Measurements from ENCODE around the gene SHROOM4.

DNA sequence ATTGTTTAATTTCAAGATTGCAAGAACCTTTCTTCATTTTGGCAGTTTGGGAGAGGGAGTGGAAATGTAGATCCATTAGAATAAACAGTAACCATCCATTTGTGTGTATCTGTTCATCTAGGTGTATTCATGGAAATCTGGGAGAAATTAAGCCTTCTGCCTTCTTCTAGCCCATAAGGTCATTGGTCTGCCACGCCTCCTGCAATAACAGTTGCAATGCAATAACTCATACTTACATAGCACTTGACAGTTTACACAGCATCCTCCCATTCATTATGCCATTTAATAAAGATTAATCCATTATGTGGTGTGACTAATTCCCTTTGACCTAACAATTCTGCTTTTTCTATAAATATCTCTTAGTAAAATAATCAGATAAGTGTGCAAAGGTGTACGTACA lies 42.6 kb downstream of the SHROOM4 start:
- TF ChIP-seq KAT7 (CRISPR knock-in tag; IDR thresholded peaks at IDR 0.05; ENCODE audit: borderline replicate concordance) (no peak), RAD51 (IDR thresholded peaks at IDR 0.05; ENCODE audit: borderline replicate concordance, low read depth) (no peak), ZNF143 (CRISPR knock-in tag; IDR thresholded peaks at IDR 0.05) (no peak), RAD21 (CRISPR knock-in tag; conservative IDR thresholded peaks at IDR 0.05 in 1 of 2, IDR thresholded peaks at IDR 0.05 in 1 of 2) (no peak), HMGXB4 (CRISPR knock-in tag; IDR thresholded peaks at IDR 0.05) (no peak), ZNF764 (CRISPR knock-in tag; IDR thresholded peaks at IDR 0.05; ENCODE audit: low read depth) (no peak), KAT8 (IDR thresholded peaks at IDR 0.05; ENCODE audit: low read depth) (no peak), HBP1 (CRISPR knock-in tag; IDR thresholded peaks at IDR 0.05) (no peak), CTCF (IDR thresholded peaks at IDR 0.05 in 2 of 3, conservative IDR thresholded peaks at IDR 0.05 in 1 of 3; ENCODE audit: insufficient read depth in 2 of 3, low read depth in 1 of 3, low read length in 3 of 3) (no peak)
- TF ChIP-seq, protein P1, sequence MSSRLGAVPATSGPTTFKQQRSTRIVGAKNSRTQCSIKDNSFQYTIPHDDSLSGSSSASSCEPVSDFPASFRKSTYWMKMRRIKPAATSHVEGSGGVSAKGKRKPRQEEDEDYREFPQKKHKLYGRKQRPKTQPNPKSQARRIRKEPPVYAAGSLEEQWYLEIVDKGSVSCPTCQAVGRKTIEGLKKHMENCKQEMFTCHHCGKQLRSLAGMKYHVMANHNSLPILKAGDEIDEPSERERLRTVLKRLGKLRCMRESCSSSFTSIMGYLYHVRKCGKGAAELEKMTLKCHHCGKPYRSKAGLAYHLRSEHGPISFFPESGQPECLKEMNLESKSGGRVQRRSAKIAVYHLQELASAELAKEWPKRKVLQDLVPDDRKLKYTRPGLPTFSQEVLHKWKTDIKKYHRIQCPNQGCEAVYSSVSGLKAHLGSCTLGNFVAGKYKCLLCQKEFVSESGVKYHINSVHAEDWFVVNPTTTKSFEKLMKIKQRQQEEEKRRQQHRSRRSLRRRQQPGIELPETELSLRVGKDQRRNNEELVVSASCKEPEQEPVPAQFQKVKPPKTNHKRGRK (tag; IDR thresholded peaks at IDR 0.05): no peak

Data from K562 (cell line).